Mucosa of rectum (tissue), 2 donors: ENCODE results near the gene ZNF345.

Source experiments
- H3K27ac ChIP-seq, 2 donors: one replicate each; pipeline ENCODE4 v1.7.0; 2013; ENCODE audit warnings: inconsistent platforms in 2 of 2, low read depth in 2 of 2, low read length in 2 of 2
- H3K27me3 ChIP-seq, 2 donors: one replicate each; pipeline ENCODE4 v1.7.0; 2013; ENCODE audit warnings: low read length in 2 of 2; ENCODE audit not compliant: control insufficient read depth in 2 of 2, insufficient read depth in 2 of 2
- H3K36me3 ChIP-seq, 2 donors: one replicate each; pipeline ENCODE4 v1.7.0; 2013; ENCODE audit warnings: low read length in 2 of 2; ENCODE audit not compliant: control insufficient read depth in 2 of 2, insufficient read depth in 2 of 2
- H3K4me1 ChIP-seq, 2 donors: one replicate each; pipeline ENCODE4 v1.7.0; 2013; ENCODE audit warnings: low read length in 2 of 2, mild to moderate bottlenecking in 1 of 2; ENCODE audit not compliant: control insufficient read depth in 2 of 2, insufficient read depth in 2 of 2
- H3K4me3 ChIP-seq, 2 donors: one replicate each; pipeline ENCODE4 v1.7.0; 2013; ENCODE audit warnings: low read length in 2 of 2
- H3K9ac ChIP-seq, 2 donors: one replicate each; pipeline ENCODE4 v1.7.0; 2013; ENCODE audit warnings: low read length in 2 of 2, low read depth in 1 of 2, mild to moderate bottlenecking in 1 of 2
- H3K9me3 ChIP-seq, 2 donors: one replicate each; pipeline ENCODE4 v1.7.0; 2013; ENCODE audit warnings: low read length in 2 of 2; ENCODE audit not compliant: control insufficient read depth in 2 of 2
- donor health status: healthy.
- donor health status: Normal muscosa, but diverticular disease.

The ZNF345 gene

GRCh38 chr19:36850559-36851442 lies at the start of gene ZNF345:
ZNF345 (plus strand) TSS chr19:36850876; CDS start chr19:36876831, 25,955 bp downstream.
- peaks cover 7% of the 10 kb centered on the region in 2 donors for H3K36me3 ChIP-seq
- peak within 1 kb of the TSS; percentile 83 to 89 for H3K27ac ChIP-seq
- H3K4me3 ChIP-seq, result peak within 1 kb of the TSS; percentile 82 to 86
- peaks cover 5 to 10% of the 10 kb centered on the region in 2 donors for H3K4me1 ChIP-seq
- H3K9me3 ChIP-seq, result peaks cover 3 to 4% of the 10 kb centered on the region in 2 donors
- peak within 1 kb of the TSS; percentile 70 to 87 for H3K9ac ChIP-seq
- no peaks in the 10 kb centered on the region for H3K27me3 ChIP-seq

GRCh38 chr19:36805364-36805763 lies 45.3 kb upstream of the ZNF345 start:
- Histone ChIP-seq H3K27me3 (no peaks in the 10 kb centered on the region), H3K4me1 (no peaks in the 10 kb centered on the region), H3K9me3 (peaks cover 13 to 28% of the 10 kb centered on the region in 2 donors), H3K4me3 (no peak overlapping the region), H3K9ac (no peak overlapping the region), H3K36me3 (peaks cover 2 to 15% of the 10 kb centered on the region in 2 donors), H3K27ac (no peak overlapping the region)

GRCh38 chr19:36807029-36807428 lies 43.6 kb upstream of the ZNF345 start:
- Histone ChIP-seq H3K9me3 (peaks cover 16 to 28% of the 10 kb centered on the region in 2 donors), H3K9ac (no peak overlapping the region), H3K36me3 (peaks cover 2 to 15% of the 10 kb centered on the region in 2 donors), H3K4me1 (no peaks in the 10 kb centered on the region), H3K27ac (no peak overlapping the region), H3K4me3 (no peak overlapping the region), H3K27me3 (no peaks in the 10 kb centered on the region)

- Histone ChIP-seq H3K4me1 (no peaks in the 10 kb centered on the region), H3K27me3 (no peaks in the 10 kb centered on the region), H3K4me3 (peak overlapping the region in 1 of 2 donors; percentile 5), H3K27ac (no peak overlapping the region), H3K9ac (no peak overlapping the region), H3K36me3 (peaks cover 34 to 46% of the 10 kb centered on the region in 2 donors), H3K9me3 (peaks cover 70 to 73% of the 10 kb centered on the region in 2 donors)
Measured at GRCh38 chr19:36819130-36819630, 31.5 kb upstream of the ZNF345 start.

GRCh38 chr19:36821758-36822157 lies 28.9 kb upstream of the ZNF345 start:
- Histone ChIP-seq H3K36me3 (peaks cover 48 to 58% of the 10 kb centered on the region in 2 donors), H3K9me3 (peaks cover 73 to 74% of the 10 kb centered on the region in 2 donors), H3K9ac (no peak overlapping the region), H3K27ac (no peak overlapping the region), H3K4me3 (no peak overlapping the region), H3K27me3 (no peaks in the 10 kb centered on the region), H3K4me1 (no peaks in the 10 kb centered on the region)

GRCh38 chr19:36833430-36833829 lies 17.2 kb upstream of the ZNF345 start:
- Histone ChIP-seq H3K27ac (no peak overlapping the region), H3K9me3 (peaks cover 38 to 41% of the 10 kb centered on the region in 2 donors), H3K9ac (no peak overlapping the region), H3K4me1 (peaks cover 7 to 8% of the 10 kb centered on the region in 2 donors), H3K36me3 (peaks cover 8 to 25% of the 10 kb centered on the region in 2 donors), H3K4me3 (no peak overlapping the region), H3K27me3 (no peaks in the 10 kb centered on the region)

- peak overlapping the region; percentile 84 to 96 for H3K4me3 ChIP-seq
- peak overlapping the region; percentile 84 to 95 for H3K27ac ChIP-seq
- peaks cover 12 to 24% of the 10 kb centered on the region in 2 donors for H3K9me3 ChIP-seq
- peaks cover 11 to 13% of the 10 kb centered on the region in 2 donors for H3K4me1 ChIP-seq
- H3K9ac ChIP-seq, result peak overlapping the region; percentile 77 to 91
- peaks cover 7 to 13% of the 10 kb centered on the region in 2 donors for H3K36me3 ChIP-seq
- no peaks in the 10 kb centered on the region for H3K27me3 ChIP-seq
Measured at GRCh38 chr19:36837176-36837905, 13.3 kb upstream of the ZNF345 start.

GRCh38 chr19:36837906-36838783 lies 12.5 kb upstream of the ZNF345 start, which contains the start of gene ZNF790:
ZNF790 (minus strand) TSS chr19:36838387; CDS start chr19:36825619, 12,768 bp downstream.
- peak within 1 kb of the TSS; percentile 84 to 96 for H3K4me3 ChIP-seq
- peaks cover 9% of the 10 kb centered on the region in 2 donors for H3K36me3 ChIP-seq
- H3K9me3 ChIP-seq, result peaks cover 9 to 24% of the 10 kb centered on the region in 2 donors
- peak within 1 kb of the TSS; percentile 84 to 95 for H3K27ac ChIP-seq
- peaks cover 11 to 13% of the 10 kb centered on the region in 2 donors for H3K4me1 ChIP-seq
- peak within 1 kb of the TSS; percentile 77 to 91 for H3K9ac ChIP-seq
- no peaks in the 10 kb centered on the region for H3K27me3 ChIP-seq

GRCh38 chr19:36838784-36839324 lies 11.8 kb upstream of the ZNF345 start:
- Histone ChIP-seq H3K27ac (peak overlapping the region in 1 of 2 donors; percentile 95), H3K27me3 (no peaks in the 10 kb centered on the region), H3K9ac (peak overlapping the region; percentile 77 to 91), H3K36me3 (peaks cover 5 to 12% of the 10 kb centered on the region in 2 donors), H3K9me3 (peaks cover 3 to 19% of the 10 kb centered on the region in 2 donors), H3K4me1 (peaks cover 11 to 13% of the 10 kb centered on the region in 2 donors), H3K4me3 (peak overlapping the region; percentile 84 to 96)
